Stromal cell of bone marrow (primary cell): Measurements from ENCODE around the gene USP28.
A peak's percentile ranks its signal among the peaks of the same experiment; 100 is the strongest.
"Not testable (repeated sequence)": the region's sequence is repeated elsewhere in the genome, so short reads cannot be mapped to it uniquely, and the experiment has no call there.

Source experiments
- DNase-seq: peaks from one replicate; pipeline ENCODE4 v3.0.0-alpha.2; 2012; ENCODE audit warnings: low read depth

The USP28 gene

DNA sequence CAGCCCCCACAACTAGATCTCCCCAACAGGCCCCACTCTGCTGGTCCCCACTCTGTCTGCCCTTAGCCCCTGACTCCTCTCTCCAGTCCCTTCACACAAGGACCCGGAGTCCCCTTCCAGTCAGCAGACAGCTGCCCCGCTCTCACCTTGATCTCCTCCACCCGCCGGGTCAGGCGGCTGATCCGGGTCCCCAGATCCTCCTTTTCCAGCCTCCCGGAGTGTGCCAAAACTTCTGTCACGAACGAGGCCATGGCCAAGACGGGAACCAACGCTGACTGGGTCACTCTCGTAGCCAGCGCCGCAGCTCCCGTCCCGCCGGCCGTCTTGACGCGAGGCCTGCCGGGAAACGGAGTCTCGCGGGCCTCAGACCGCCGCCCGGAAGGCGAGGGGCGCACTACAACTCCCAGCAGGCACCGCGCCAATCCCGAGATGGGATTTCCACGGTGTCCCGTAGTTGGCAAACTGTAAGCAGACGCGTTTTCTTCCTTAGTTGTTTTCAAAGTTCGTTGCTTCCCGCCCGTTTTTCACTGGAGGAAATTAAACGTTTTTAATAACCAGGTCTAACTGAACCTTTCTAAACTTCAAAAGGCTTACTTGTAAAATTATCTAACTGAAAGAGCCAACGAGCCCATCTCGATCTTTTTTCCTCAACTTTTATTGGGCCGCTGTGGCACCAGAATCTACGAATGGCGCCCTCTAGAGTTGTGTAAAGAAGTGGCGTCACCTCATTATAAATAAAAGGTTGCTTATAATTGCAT is 101.8 kb downstream of the USP28 start, which contains the start of gene ZW10:
ZW10 (minus strand) TSS at position 277 of the 758 bp plus-strand sequence; CDS start at position 251, 26 bp downstream.
- peak; percentile 97 for DNase-seq

- DNase-seq: peak; percentile 6
Observed at GRCh38 chr11:113773092-113773415, 102.3 kb downstream of the USP28 start.

DNA sequence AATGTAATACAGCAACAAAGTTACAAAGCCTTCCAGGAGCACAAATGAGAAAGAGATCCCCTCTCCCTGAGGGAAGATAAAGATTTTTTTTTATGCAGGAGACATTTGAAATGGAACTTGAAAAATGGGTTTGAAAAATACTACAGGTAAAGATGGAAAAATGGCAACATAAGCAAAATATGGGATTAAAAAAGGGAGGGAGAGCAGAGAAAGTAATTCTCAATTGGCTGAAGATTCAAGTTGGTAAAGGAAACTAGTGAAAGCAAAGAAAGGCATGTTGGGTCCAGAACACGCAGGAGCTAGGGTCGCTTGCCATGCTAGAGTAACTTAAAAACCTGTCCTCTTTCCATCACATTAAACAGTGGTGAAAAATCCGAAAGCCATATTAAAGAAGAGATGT is 103.4 kb downstream of the USP28 start:
- no peak for DNase-seq

- DNase-seq: no peak
Observed at GRCh38 chr11:113764527-113765219, 110.7 kb downstream of the USP28 start.

- not testable (repeated sequence) for DNase-seq
Observed at GRCh38 chr11:113763040-113763439, 112.3 kb downstream of the USP28 start.

- DNase-seq: no peak
Observed at GRCh38 chr11:113760241-113760640, 115.1 kb downstream of the USP28 start.

- no peak for DNase-seq
Observed at GRCh38 chr11:113752932-113753331, 122.4 kb downstream of the USP28 start.
